NCI-H1092 treated with DMSO at 0.1 percent for 48 hours (cell line): Measurements from ENCODE around the gene SH2B3.
"Not testable (repeated sequence)": the region's sequence is repeated elsewhere in the genome, so short reads cannot be mapped to it uniquely, and the experiment has no call there.

Experiments
- DNase-seq: peaks from one replicate; lab custom pipeline; 2025; lab: John Stamatoyannopoulos, UW

Gene SH2B3

GRCh38 chr12:111405859-111406473, at the start of gene SH2B3:
Gene SH2B3, plus strand, starts transcription at chr12:111405923. Its CDS starts 12,223 bp downstream, at chr12:111418146.
- peak; percentile 30 for DNase-seq

GRCh38 chr12:111359231-111359913, 46.4 kb upstream of the SH2B3 start:
- no peak for DNase-seq

GRCh38 chr12:111359914-111360276, 45.8 kb upstream of the SH2B3 start:
- DNase-seq: no peak

GRCh38 chr12:111360325-111360930, 45.3 kb upstream of the SH2B3 start:
- DNase-seq: no peak

GRCh38 chr12:111361073-111361716, 44.5 kb upstream of the SH2B3 start:
- no peak for DNase-seq

GRCh38 chr12:111361717-111362576, 43.8 kb upstream of the SH2B3 start:
- DNase-seq: no peak

- DNase-seq: no peak
Observed at GRCh38 chr12:111362687-111363475, 42.8 kb upstream of the SH2B3 start.

GRCh38 chr12:111363578-111363977, 42.1 kb upstream of the SH2B3 start:
- no peak for DNase-seq

GRCh38 chr12:111366075-111366474, 39.6 kb upstream of the SH2B3 start:
- no peak for DNase-seq

GRCh38 chr12:111366583-111366982, 39.1 kb upstream of the SH2B3 start:
- no peak for DNase-seq

- DNase-seq: no peak
Observed at GRCh38 chr12:111367661-111368221, 38.0 kb upstream of the SH2B3 start.

- DNase-seq: no peak
Observed at GRCh38 chr12:111368291-111368787, 37.4 kb upstream of the SH2B3 start.

- peak; percentile 53 for DNase-seq
Observed at GRCh38 chr12:111368788-111369495, 36.8 kb upstream of the SH2B3 start, which contains the start of gene PHETA1. Gene PHETA1, minus strand, starts transcription at chr12:111369095. Its CDS starts 5,668 bp downstream, at chr12:111363427.

GRCh38 chr12:111369496-111370220, 36.1 kb upstream of the SH2B3 start:
- no peak for DNase-seq

- DNase-seq: not testable (repeated sequence)
Observed at GRCh38 chr12:111373231-111373630, 32.5 kb upstream of the SH2B3 start.

- DNase-seq: no peak
Observed at GRCh38 chr12:111377440-111377839, 28.3 kb upstream of the SH2B3 start.

GRCh38 chr12:111379942-111380554, 25.7 kb upstream of the SH2B3 start:
- DNase-seq: no peak

GRCh38 chr12:111384596-111384995, 21.1 kb upstream of the SH2B3 start:
- DNase-seq: no peak

GRCh38 chr12:111386885-111387284, 18.8 kb upstream of the SH2B3 start:
- no peak for DNase-seq
